ENCODE data around the gene ITGA11.

Gene ITGA11

GRCh38 chr15:68389936-68390817 lies 41.8 kb downstream of the ITGA11 start:
- no peak for DNase-seq (ENCODE audit: low read depth in 2 of 2, low spot score in 1 of 2)

- DNase-seq (ENCODE audit: low read depth in 2 of 2, low spot score in 1 of 2) = no peak
Measured at GRCh38 chr15:68389041-68389930, 42.7 kb downstream of the ITGA11 start.

GRCh38 chr15:68387381-68388143 lies 44.4 kb downstream of the ITGA11 start:
- DNase-seq (ENCODE audit: low read depth in 2 of 2, low spot score in 1 of 2) = no peak

- DNase-seq (ENCODE audit: low read depth in 2 of 2, low spot score in 1 of 2) = no peak
Measured at GRCh38 chr15:68386587-68387288, 45.2 kb downstream of the ITGA11 start.

- no peak for DNase-seq (ENCODE audit: low read depth in 2 of 2, low spot score in 1 of 2)
Measured at GRCh38 chr15:68385671-68386586, 46.0 kb downstream of the ITGA11 start.

GRCh38 chr15:68385240-68385561 lies 46.8 kb downstream of the ITGA11 start:
- DNase-seq (ENCODE audit: low read depth in 2 of 2, low spot score in 1 of 2) = no peak

- DNase-seq (ENCODE audit: low read depth in 2 of 2, low spot score in 1 of 2) = no peak
Measured at GRCh38 chr15:68384451-68385239, 47.3 kb downstream of the ITGA11 start.

- no peak for DNase-seq (ENCODE audit: low read depth in 2 of 2, low spot score in 1 of 2)
Measured at GRCh38 chr15:68383161-68384074, 48.5 kb downstream of the ITGA11 start.

GRCh38 chr15:68382286-68383007 lies 49.5 kb downstream of the ITGA11 start:
- DNase-seq (ENCODE audit: low read depth in 2 of 2, low spot score in 1 of 2) = no peak

GRCh38 chr15:68380456-68380855 lies 51.5 kb downstream of the ITGA11 start:
- DNase-seq (ENCODE audit: low read depth in 2 of 2, low spot score in 1 of 2) = no peak

GRCh38 chr15:68379759-68380290 lies 52.1 kb downstream of the ITGA11 start:
- no peak for DNase-seq (ENCODE audit: low read depth in 2 of 2, low spot score in 1 of 2)

GRCh38 chr15:68379058-68379758 lies 52.8 kb downstream of the ITGA11 start:
- no peak for DNase-seq (ENCODE audit: low read depth in 2 of 2, low spot score in 1 of 2)

GRCh38 chr15:68378595-68378994 lies 53.4 kb downstream of the ITGA11 start:
- DNase-seq (ENCODE audit: low read depth in 2 of 2, low spot score in 1 of 2) = no peak

- DNase-seq (ENCODE audit: low read depth in 2 of 2, low spot score in 1 of 2) = no peak
Measured at GRCh38 chr15:68377766-68378165, 54.2 kb downstream of the ITGA11 start.

- no peak for DNase-seq (ENCODE audit: low read depth in 2 of 2, low spot score in 1 of 2)
Measured at GRCh38 chr15:68376447-68377060, 55.4 kb downstream of the ITGA11 start.

- no peak for DNase-seq (ENCODE audit: low read depth in 2 of 2, low spot score in 1 of 2)
Measured at GRCh38 chr15:68375716-68376220, 56.2 kb downstream of the ITGA11 start.
